HG03469 (cell line): Measurements from ENCODE around the gene HS3ST2.
"Not testable (repeated sequence)": the region's sequence is repeated elsewhere in the genome, so short reads cannot be mapped to it uniquely, and the experiment has no call there.

Experiments
- ATAC-seq: cut with Tn5 transposase; IDR thresholded peaks from one replicate; pipeline ENCODE4 v1.9.1; 2021; ENCODE audit warnings: mild to moderate bottlenecking, moderate library complexity, moderate number of reproducible peaks; ENCODE audit not compliant: unreplicated experiment

HS3ST2 gene

GRCh38 chr16:22871861-22872260 lies 57.9 kb downstream of the HS3ST2 start:
- ATAC-seq = no peak

- ATAC-seq = no peak
These were observed 60.4 kb downstream of the HS3ST2 start for GRCh38 chr16:22874394-22874793.

GRCh38 chr16:22878955-22879354 lies 65.0 kb downstream of the HS3ST2 start:
- ATAC-seq = no peak

GRCh38 chr16:22879466-22879865 lies 65.5 kb downstream of the HS3ST2 start:
- no peak for ATAC-seq

- ATAC-seq = no peak
These were observed 69.0 kb downstream of the HS3ST2 start for GRCh38 chr16:22882981-22883380.

GRCh38 chr16:22885951-22886350 lies 72.0 kb downstream of the HS3ST2 start:
- ATAC-seq = no peak

- no peak for ATAC-seq
These were observed 73.0 kb downstream of the HS3ST2 start for GRCh38 chr16:22886927-22887326.

- no peak for ATAC-seq
These were observed 73.5 kb downstream of the HS3ST2 start for GRCh38 chr16:22887445-22887844.

GRCh38 chr16:22888791-22889190 lies 74.8 kb downstream of the HS3ST2 start:
- ATAC-seq = no peak

GRCh38 chr16:22890976-22891375 lies 77.0 kb downstream of the HS3ST2 start:
- ATAC-seq = no peak

- no peak for ATAC-seq
These were observed 83.2 kb downstream of the HS3ST2 start for GRCh38 chr16:22897184-22897583.

GRCh38 chr16:22898131-22898530 lies 84.2 kb downstream of the HS3ST2 start:
- no peak for ATAC-seq

GRCh38 chr16:22898874-22899348 lies 84.9 kb downstream of the HS3ST2 start:
- ATAC-seq = no peak

- not testable (repeated sequence) for ATAC-seq
These were observed 85.6 kb downstream of the HS3ST2 start for GRCh38 chr16:22899567-22899966.

- ATAC-seq = no peak
These were observed 86.9 kb downstream of the HS3ST2 start for GRCh38 chr16:22900863-22901262.

GRCh38 chr16:22901563-22901962 lies 87.6 kb downstream of the HS3ST2 start:
- no peak for ATAC-seq

- no peak for ATAC-seq
These were observed 89.8 kb downstream of the HS3ST2 start for GRCh38 chr16:22903716-22904115.

- no peak for ATAC-seq
These were observed 98.7 kb downstream of the HS3ST2 start for GRCh38 chr16:22912654-22913053.

GRCh38 chr16:22915003-22915402 lies 101.0 kb downstream of the HS3ST2 start:
- ATAC-seq = no peak

- ATAC-seq = no peak
These were observed 109.5 kb downstream of the HS3ST2 start for GRCh38 chr16:22923491-22923890.

- no peak for ATAC-seq
These were observed 110.5 kb downstream of the HS3ST2 start for GRCh38 chr16:22924492-22924891.

- ATAC-seq = no peak
These were observed 112.3 kb downstream of the HS3ST2 start for GRCh38 chr16:22926105-22926751.

- no peak for ATAC-seq
These were observed 113.3 kb downstream of the HS3ST2 start for GRCh38 chr16:22927306-22927705.
